GM23248 (cell line): ENCODE results near the gene FRAS1. TPM values are rescaled to one million over a fixed set of nuclear protein-coding genes. Genes with fewer than 3 reads are reported as not detected.
"Not testable (repeated sequence)": the region's sequence is repeated elsewhere in the genome, so short reads cannot be mapped to it uniquely, and the experiment has no call there.

Experiments
- DNase-seq: peaks from one replicate; pipeline ENCODE4 v3.0.0-alpha.2; 2015
- H2AFZ ChIP-seq: fragments of 200-600 bp; sonication (generic); 2 replicates; pipeline ENCODE4 v1.6.1; 2016; ENCODE audit warnings: antibody characterized with exemption
- H3F3A ChIP-seq: fragments of 200-600 bp; sonication (generic); 2 replicates; pipeline ENCODE4 v1.6.1; 2016; ENCODE audit warnings: mild to moderate bottlenecking, antibody characterized with exemption, mixed run types; ENCODE audit not compliant: insufficient read depth
- H3K27ac ChIP-seq: fragments of 200-600 bp; sonication (generic); 2 replicates; pipeline ENCODE4 v1.5.1; 2016; ENCODE audit warnings: mild to moderate bottlenecking
- H3K27me3 ChIP-seq: fragments of 200-600 bp; sonication (generic); replicated peaks from 2 replicates; pipeline ENCODE4 v1.6.1; 2016; ENCODE audit warnings: mild to moderate bottlenecking; ENCODE audit not compliant: insufficient read depth
- H3K36me3 ChIP-seq: fragments of 200-600 bp; sonication (generic); 2 replicates; pipeline ENCODE4 v1.6.1; 2016; ENCODE audit warnings: low read depth, mild to moderate bottlenecking
- H3K4me1 ChIP-seq: fragments of 200-600 bp; sonication (generic); 2 replicates; pipeline ENCODE4 v1.6.1; 2016; ENCODE audit warnings: mild to moderate bottlenecking; ENCODE audit not compliant: insufficient read depth
- H3K4me2 ChIP-seq: fragments of 200-600 bp; sonication (generic); one replicate; pipeline ENCODE4 v1.6.1; 2016; ENCODE audit warnings: mild to moderate bottlenecking; ENCODE audit not compliant: unreplicated experiment
- H3K4me3 ChIP-seq: fragments of 200-600 bp; sonication (generic); 2 replicates; pipeline ENCODE4 v1.5.1; 2016; ENCODE audit warnings: mild to moderate bottlenecking
- H3K79me2 ChIP-seq: fragments of 200-600 bp; sonication (generic); 2 replicates; pipeline ENCODE4 v1.6.1; 2016; ENCODE audit warnings: mild to moderate bottlenecking; ENCODE audit not compliant: insufficient read depth
- H3K9ac ChIP-seq: fragments of 200-600 bp; sonication (generic); 2 replicates; pipeline ENCODE4 v1.6.1; 2016; ENCODE audit warnings: mild to moderate bottlenecking
- H3K9me2 ChIP-seq: fragments of 200-600 bp; sonication (generic); 2 replicates; pipeline ENCODE4 v1.6.1; 2016; ENCODE audit warnings: mixed run types, mild to moderate bottlenecking, moderate library complexity; ENCODE audit not compliant: insufficient read depth
- H3K9me3 ChIP-seq: fragments of 200-600 bp; sonication (generic); one replicate; pipeline ENCODE4 v1.6.1; 2017; ENCODE audit warnings: low read depth
- H4K20me1 ChIP-seq: fragments of 200-600 bp; sonication (generic); 2 replicates; pipeline ENCODE4 v1.6.0; 2016; ENCODE audit not compliant: insufficient read depth
- EZH2 ChIP-seq: fragments of 200-600 bp; sonication (generic); IDR thresholded peaks from 2 replicates; pipeline ENCODE4 v1.6.1; 2018; ENCODE audit warnings: antibody characterized with exemption, mild to moderate bottlenecking; ENCODE audit not compliant: insufficient read depth, poor library complexity, severe bottlenecking
- EZH2phosphoT487 ChIP-seq: fragments of 200-600 bp; sonication (generic); IDR thresholded peaks from 2 replicates; pipeline ENCODE4 v1.6.1; 2018; ENCODE audit warnings: antibody characterized with exemption, moderate library complexity, mild to moderate bottlenecking, low read depth; ENCODE audit not compliant: insufficient read depth
- WGBS, 2 experiments: methylation state at CpG; one replicate each; pipeline ENCODE4 v1.1.6; 2015 to 2017; ENCODE audit warnings: low lambda C conversion rate in 2 of 2, low coverage in 1 of 2; ENCODE audit errors: missing lambda C conversion rate in 2 of 2; 5-methylcytosine and 5-hydroxymethylcytosine counted together
- in situ Hi-C: fragments of 300-500 bp; cut with MboI; formaldehyde crosslinking; loops from 2 replicates; pipeline ENCODE4 v1.15.0; 2020
- polyA plus RNA-seq: library from polyadenylated mRNA; unstranded; fragments of >200 nt; fragmentation: Nextera tagmentation; extraction: Ambion mirVana; gene quantifications from 2 replicates; pipeline ENCODE4 v1.2.1, GENCODE V29; 2016
- total RNA-seq: library from RNA; depleted of rRNA; stranded (reverse); fragments of >200 nt; shearing (Covaris generic); gene quantifications from 2 replicates; pipeline ENCODE4 v1.2.3, GENCODE V29; 2014

Gene FRAS1
- total and polyA plus RNA-seq, 2 experiments from 2014 or later, result 6.5 to 19.8 TPM

GRCh38 chr4:78168029-78168428 lies 110.9 kb downstream of the FRAS1 start:
- in situ Hi-C loops, result no loop called here
- Histone ChIP-seq H3K4me3 (no peak overlapping the region), H3K4me1 (no peaks in the 10 kb centered on the region), H3F3A (no peaks in the 10 kb centered on the region), H3K9me3 (no peaks in the 10 kb centered on the region), H3K4me2 (no peak overlapping the region), H2AFZ (no peak overlapping the region), H3K36me3 (no peaks in the 10 kb centered on the region), H4K20me1 (no peaks in the 10 kb centered on the region), H3K9ac (no peak overlapping the region), H3K79me2 (no peaks in the 10 kb centered on the region), H3K27ac (no peak overlapping the region), H3K27me3 (no peaks in the 10 kb centered on the region), H3K9me2 (no peaks in the 10 kb centered on the region)
- TF ChIP-seq EZH2phosphoT487 (no peak), EZH2 (no peak)
- no peak for DNase-seq
- WGBS, 2 experiments, result 83 to 91% methylated on average over 3 of the region's 3 CpGs

- DNase-seq, result no peak
- no peak overlapping the region for H3K4me2 ChIP-seq
- H3K27ac ChIP-seq, result no peak overlapping the region
- no peaks in the 10 kb centered on the region for H3K9me3 ChIP-seq
- no peaks in the 10 kb centered on the region for H3K36me3 ChIP-seq
- no peaks in the 10 kb centered on the region for H3K4me1 ChIP-seq
- WGBS, 2 experiments, result 100% methylated on average over 1 of the region's 1 CpG
- no peak overlapping the region for H3K4me3 ChIP-seq
- H3K27me3 ChIP-seq, result no peaks in the 10 kb centered on the region
- H3K79me2 ChIP-seq, result no peaks in the 10 kb centered on the region
- H3K9ac ChIP-seq, result no peak overlapping the region
- in situ Hi-C loops, result no loop called here
- H3F3A ChIP-seq, result no peaks in the 10 kb centered on the region
- no peaks in the 10 kb centered on the region for H4K20me1 ChIP-seq
- TF ChIP-seq EZH2phosphoT487, result no peak
- TF ChIP-seq EZH2, result no peak
- H2AFZ ChIP-seq, result no peak overlapping the region
- H3K9me2 ChIP-seq, result no peaks in the 10 kb centered on the region
Measured at GRCh38 chr4:78169728-78170127, 112.6 kb downstream of the FRAS1 start.

- Histone ChIP-seq H3K4me3 (no peak overlapping the region), H3K27me3 (no peaks in the 10 kb centered on the region), H3F3A (0 out of 2 replicates have a peak, but pooled peaks cover 5% of the 10 kb centered on the region), H3K4me1 (peaks cover 6% of the 10 kb centered on the region), H4K20me1 (no peaks in the 10 kb centered on the region), H3K27ac (no peak overlapping the region), H3K36me3 (no peaks in the 10 kb centered on the region), H2AFZ (no peak overlapping the region), H3K4me2 (no peak overlapping the region), H3K9me3 (no peaks in the 10 kb centered on the region), H3K79me2 (no peaks in the 10 kb centered on the region), H3K9ac (no peak overlapping the region), H3K9me2 (no peaks in the 10 kb centered on the region)
- no peak for DNase-seq
- in situ Hi-C loops, result no loop called here
- no peak for TF ChIP-seq EZH2
- TF ChIP-seq EZH2phosphoT487, result no peak
- WGBS, 2 experiments, result 88 to 93% methylated on average over 6 of the region's 6 CpGs
Measured at GRCh38 chr4:78171482-78171881, 114.4 kb downstream of the FRAS1 start.

GRCh38 chr4:78174891-78175290 lies 117.8 kb downstream of the FRAS1 start:
- H2AFZ ChIP-seq, result no peak overlapping the region
- TF ChIP-seq EZH2phosphoT487, result no peak
- no peak for DNase-seq
- no peak overlapping the region for H3K27ac ChIP-seq
- WGBS, 2 experiments, result 64 to 71% methylated on average over 5 of the region's 5 CpGs
- no peaks in the 10 kb centered on the region for H3K27me3 ChIP-seq
- H3K4me3 ChIP-seq, result no peak overlapping the region
- no peaks in the 10 kb centered on the region for H3K9me3 ChIP-seq
- H3F3A ChIP-seq, result 0 out of 2 replicates have a peak, but pooled peaks cover 17% of the 10 kb centered on the region
- H3K4me2 ChIP-seq, result no peak overlapping the region
- in situ Hi-C loops, result no loop called here
- H3K36me3 ChIP-seq, result no peaks in the 10 kb centered on the region
- H3K79me2 ChIP-seq, result no peaks in the 10 kb centered on the region
- H3K4me1 ChIP-seq, result peaks cover 10% of the 10 kb centered on the region
- H3K9me2 ChIP-seq, result no peaks in the 10 kb centered on the region
- H3K9ac ChIP-seq, result no peak overlapping the region
- no peaks in the 10 kb centered on the region for H4K20me1 ChIP-seq

GRCh38 chr4:78179196-78179595 lies 122.1 kb downstream of the FRAS1 start:
- H3K4me3 ChIP-seq, result no peak overlapping the region
- in situ Hi-C loops, result no loop called here
- no peak for TF ChIP-seq EZH2
- no peak for TF ChIP-seq EZH2phosphoT487
- WGBS, 2 experiments, result 83 to 92% methylated on average over 2 of the region's 2 CpGs
- no peaks in the 10 kb centered on the region for H3K36me3 ChIP-seq
- no peaks in the 10 kb centered on the region for H3K27me3 ChIP-seq
- H3K9me3 ChIP-seq, result no peaks in the 10 kb centered on the region
- H3K4me1 ChIP-seq, result peaks cover 10% of the 10 kb centered on the region
- no peaks in the 10 kb centered on the region for H3K9me2 ChIP-seq
- H4K20me1 ChIP-seq, result no peaks in the 10 kb centered on the region
- no peaks in the 10 kb centered on the region for H3K79me2 ChIP-seq
- no peak overlapping the region for H3K4me2 ChIP-seq
- DNase-seq, result no peak
- H3F3A ChIP-seq, result 0 out of 2 replicates have a peak, but pooled peaks cover 17% of the 10 kb centered on the region
- H2AFZ ChIP-seq, result no peak overlapping the region
- H3K9ac ChIP-seq, result no peak overlapping the region
- H3K27ac ChIP-seq, result no peak overlapping the region

GRCh38 chr4:78181681-78182234 lies 124.6 kb downstream of the FRAS1 start:
- H3K9me2 ChIP-seq, H3K27ac ChIP-seq, H3F3A ChIP-seq, DNase-seq, H4K20me1 ChIP-seq, H3K9ac ChIP-seq, in situ Hi-C loops, H3K4me3 ChIP-seq, H3K9me3 ChIP-seq, H3K36me3 ChIP-seq, H2AFZ ChIP-seq, H3K79me2 ChIP-seq, H3K27me3 ChIP-seq, H3K4me1 ChIP-seq, H3K4me2 ChIP-seq: not testable (repeated sequence)
- 96 to 98% methylated on average over 34 to 36 of the region's 36 CpGs for WGBS, 2 experiments
